HL-60/S4 treated with retinoic acid at 250 ng/mL for 4 days and 3 days (cell line): Measurements from ENCODE around the gene VRK1.
"Not testable (repeated sequence)": the region's sequence is repeated elsewhere in the genome, so short reads cannot be mapped to it uniquely, and the experiment has no call there.

Source experiments
- in situ Hi-C: fragments of 300-500 bp; cut with MboI; formaldehyde crosslinking; loops from 2 replicates; pipeline ENCODE4 v1.7.0; 2022; ENCODE audit warnings: low sequenced_read_pairs

Gene VRK1

DNA sequence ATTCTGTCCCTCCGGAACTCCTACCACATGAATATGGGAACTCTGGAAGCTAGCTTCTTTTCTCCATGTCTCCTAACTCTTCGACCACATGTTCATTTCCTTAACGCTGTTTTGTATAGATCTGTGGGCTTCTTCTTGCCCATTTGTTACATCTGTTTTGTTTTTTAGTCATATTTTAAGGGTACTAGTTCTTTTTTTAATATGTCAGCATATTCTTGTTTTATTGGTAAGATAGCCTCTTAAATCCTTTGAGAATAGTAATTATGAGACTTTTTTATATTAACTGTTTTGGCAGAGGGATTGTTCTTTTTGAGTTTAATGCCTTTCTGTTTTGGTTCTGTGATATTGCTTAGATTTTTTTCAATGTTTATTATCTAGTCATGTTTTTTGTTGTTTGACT is 70.5 kb downstream of the VRK1 start:
- in situ Hi-C loops: no loop called here

DNA sequence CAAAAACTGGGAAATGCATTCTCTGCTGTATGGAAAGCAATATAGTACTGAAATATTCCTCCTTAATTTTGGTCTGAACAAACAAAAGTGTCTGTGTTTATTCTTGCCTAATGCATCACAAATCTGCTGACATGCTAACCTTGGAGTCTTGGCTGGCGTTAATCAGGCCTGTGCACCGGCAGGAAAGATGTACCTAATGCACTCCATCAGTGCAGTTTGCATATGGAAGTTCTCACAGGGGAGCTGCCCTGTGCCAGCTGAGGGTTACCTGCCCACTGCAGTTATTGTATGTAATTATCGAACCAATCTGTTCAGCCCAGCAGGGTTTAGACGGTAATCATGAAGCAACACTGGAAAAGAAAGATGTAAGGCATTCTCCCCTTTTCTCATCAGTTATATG is 76.9 kb downstream of the VRK1 start:
- in situ Hi-C loops: no loop called here

DNA sequence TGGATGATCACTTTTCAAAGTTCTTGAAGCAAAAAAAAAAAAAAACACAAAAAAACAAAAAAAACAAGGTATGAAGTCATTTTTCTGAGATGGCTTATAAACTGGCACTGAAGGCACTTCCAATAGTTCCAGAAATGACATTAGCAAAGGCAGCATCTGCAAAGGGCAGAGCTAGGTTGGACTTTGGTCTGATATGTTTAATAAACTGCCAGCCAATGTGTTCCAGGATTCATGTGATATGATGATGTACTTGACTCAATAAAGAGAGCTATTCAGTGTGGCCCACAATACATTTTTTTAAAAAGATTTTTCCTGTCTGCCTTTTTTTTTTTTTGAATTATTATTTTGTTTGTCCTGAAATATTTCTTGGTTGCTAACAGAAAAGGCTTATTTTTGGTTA is 79.6 kb downstream of the VRK1 start:
- in situ Hi-C loops: no loop called here

DNA sequence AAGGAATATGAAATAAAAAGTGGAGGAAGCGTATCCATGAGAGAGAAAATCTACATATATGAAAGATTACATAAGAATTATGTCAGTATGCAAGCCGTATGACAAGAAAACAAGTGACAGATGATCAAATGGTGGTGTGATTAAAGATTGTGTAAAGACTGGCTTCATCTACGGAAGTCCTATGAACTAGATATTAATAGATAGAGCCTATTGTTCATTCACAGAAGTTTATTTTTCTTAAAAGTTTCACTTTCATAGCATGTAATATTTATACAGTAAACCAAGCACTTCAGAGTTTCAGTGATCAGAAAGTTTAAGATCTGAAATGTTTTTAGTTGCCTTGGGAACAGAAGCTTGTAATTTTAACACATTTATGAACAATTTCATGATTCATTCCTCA is 84.5 kb downstream of the VRK1 start:
- in situ Hi-C loops: no loop called here

DNA sequence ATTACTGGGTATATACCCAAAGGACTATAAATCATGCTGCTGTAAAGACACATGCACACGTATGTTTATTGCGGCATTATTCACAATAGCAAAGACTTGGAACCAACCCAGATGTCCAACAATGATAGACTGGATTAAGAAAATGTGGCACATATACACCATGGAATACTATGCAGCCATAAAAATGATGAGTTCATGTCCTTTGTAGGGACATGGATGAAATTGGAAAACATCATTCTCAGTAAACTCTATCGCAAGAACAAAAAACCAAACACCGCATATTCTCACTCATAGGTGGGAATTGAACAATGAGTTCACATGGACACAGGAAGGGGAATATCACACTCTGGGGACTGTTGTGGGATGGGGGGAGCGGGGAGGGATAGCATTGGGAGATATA is 86.8 kb downstream of the VRK1 start:
- in situ Hi-C loops: not testable (repeated sequence)

DNA sequence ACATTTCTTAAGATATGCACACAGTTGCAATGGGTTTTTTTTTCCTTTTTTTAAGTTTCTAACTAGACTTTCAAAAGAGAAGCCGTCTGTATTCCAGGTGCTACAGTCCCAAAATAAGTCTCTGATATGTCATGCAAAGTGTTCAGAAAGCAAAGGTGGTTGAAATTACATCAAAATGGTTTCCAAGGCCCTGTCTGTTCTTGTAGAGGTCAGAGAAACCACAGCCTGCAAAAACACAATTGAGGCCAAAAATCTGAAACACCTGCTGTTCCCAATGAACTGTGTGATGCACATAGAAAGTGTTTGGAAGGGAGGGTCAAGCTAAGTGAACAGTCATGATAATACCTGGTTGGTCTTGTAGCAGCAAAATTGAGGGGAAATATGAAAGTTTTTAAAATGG is 91.0 kb downstream of the VRK1 start:
- in situ Hi-C loops: no loop called here

DNA sequence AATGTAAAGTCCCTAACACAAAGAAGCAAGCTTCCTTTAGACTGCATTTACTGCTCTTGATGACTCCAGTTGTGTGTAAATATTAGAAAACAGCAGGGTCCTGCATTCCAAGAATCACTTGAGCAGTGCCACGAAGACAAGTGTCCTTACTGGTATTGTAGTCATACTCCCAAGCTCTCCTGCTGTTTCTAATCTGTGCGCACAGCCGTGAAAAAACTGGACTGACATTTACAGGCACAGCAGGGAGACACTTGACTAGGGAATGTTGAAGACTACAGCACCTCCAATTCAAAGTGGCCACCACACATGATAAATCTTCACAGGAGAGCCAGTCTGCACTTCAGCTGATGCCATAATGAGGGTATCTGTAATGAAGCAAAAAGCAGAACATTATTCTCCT is 91.4 kb downstream of the VRK1 start:
- in situ Hi-C loops: no loop called here

DNA sequence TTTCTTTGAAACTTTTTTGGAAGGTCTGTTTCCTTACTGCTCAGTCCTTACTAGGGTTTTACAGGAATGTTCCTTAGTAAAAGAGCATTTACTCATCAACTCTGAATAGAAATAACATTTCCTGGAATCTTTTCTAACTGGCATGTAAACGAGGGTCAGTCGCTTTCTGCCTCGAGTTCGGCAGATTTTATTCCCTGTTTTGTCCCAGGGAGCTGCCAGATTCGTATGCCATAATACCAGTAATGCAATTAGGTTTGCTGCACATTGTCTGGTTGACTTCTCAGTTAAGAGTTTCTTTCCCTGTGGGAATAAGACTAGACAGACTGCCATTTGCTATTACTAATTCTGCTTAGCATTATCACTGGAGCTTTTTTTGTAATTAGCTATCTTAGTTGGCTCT is 91.9 kb downstream of the VRK1 start:
- in situ Hi-C loops: no loop called here

DNA sequence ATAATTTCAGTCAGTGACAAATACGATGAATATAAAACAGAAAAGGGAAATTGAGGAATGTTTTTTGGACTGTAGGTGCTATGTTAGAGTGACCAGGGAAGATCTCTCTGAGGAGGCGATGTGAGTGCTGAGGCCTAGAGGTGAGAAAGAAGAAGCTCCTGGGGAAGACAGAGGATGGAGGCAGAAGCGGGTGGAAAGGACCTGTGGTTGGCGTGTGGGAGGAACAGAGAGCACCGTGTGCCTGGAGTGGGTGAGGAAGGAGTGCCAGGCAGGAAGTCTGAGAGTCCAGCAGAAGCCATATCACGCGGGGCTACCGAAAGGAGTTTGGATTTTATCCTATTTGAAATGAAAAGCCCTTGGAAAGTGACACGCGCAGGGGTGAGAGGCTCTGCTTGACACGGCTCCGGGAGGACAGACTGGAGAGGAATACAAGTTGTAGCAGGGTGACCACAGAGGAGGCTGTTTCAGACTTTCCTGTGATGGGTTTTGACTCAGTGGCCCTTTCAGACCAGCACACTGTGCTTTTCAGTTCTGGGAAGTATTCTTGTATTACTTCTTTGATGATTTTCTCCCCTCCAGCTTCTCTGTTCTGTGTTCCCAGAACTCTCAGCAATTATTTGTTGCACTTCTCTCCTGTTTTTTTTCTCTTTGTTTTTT is 96.9 kb downstream of the VRK1 start:
- in situ Hi-C loops: no loop called here

DNA sequence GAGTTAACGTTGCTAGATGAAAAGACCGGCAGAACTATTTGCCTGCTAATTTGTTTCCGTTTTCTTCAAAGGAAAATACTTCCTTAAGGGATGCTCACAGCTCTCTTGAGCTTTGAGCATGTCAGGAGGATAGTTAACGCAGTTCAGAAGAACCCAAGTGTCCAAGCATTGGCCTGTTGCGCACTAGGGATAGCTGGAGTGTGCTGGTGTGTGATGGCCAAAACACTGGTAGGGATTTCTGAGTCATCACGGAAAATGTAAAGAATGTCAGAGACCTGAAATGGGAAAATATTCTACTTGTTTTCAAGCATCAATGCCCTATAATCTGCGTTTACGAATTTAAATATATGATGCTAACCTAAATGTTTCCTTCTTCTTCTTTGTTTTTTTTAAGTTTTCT is 97.8 kb downstream of the VRK1 start:
- in situ Hi-C loops: no loop called here

DNA sequence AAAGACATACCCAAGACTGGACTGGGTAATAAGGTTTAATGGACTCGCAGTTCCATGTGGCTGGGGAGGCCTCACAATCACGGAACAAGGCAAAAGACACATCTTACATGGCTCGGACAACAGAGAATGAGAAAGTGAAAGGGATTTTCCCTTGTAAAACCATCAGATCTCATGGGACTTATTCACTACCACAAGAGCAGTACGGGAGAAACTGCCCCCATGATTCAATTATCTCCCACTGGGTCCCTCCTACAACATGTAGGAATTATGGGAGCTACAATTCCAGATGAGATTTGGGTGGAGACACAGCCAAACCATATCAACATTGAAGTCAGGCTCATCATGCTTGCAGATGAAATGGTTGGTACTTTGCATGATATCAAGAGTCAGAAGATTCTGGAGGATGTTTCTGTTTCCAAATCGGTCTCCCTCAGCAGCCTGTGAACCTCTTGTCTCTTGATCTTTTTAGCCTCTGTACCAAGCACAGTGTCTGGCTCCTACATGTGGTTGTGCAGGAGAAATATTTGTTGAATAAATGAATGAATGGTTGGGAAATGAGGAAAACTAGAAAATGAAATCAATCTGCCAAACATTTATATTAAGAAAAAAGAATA is 98.6 kb downstream of the VRK1 start:
- in situ Hi-C loops: no loop called here

DNA sequence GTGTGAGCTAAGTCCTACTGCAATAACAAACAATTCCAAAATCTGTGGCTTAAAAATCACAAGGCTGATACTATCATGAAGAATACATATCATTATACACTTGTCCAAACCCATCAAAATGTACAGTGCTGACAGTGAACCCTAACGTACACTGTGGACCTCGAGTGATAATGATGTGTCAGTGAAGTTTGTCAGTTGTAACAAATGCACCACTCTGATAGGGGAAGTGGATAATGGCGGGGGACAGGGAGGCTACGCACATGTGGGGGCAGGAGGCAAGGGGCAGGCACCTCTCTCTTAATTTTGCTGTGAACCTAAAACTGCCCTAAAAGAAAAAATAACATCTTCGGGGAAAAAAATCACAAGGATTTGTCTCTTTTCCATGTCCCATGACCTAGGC is 100.0 kb downstream of the VRK1 start:
- in situ Hi-C loops: no loop called here

DNA sequence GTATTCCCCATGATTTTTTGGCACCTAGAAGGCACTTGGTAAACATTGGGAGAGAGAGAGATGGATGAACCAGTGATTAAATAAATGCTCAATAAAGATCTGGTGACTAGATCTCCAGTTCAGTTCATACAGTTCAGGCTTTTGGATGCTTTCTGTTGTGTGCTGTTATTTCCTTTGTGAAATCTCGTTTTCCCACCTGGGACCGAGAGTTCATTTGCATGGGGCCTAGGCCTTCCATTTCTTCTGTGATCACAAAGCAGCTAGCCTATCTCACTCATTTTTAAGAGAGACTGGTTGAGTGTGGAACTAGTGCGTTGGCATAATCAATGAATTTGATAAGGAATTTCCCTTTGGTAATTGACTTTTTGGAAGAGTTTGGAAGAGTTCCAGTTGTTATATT is 104.0 kb downstream of the VRK1 start:
- in situ Hi-C loops: no loop called here

DNA sequence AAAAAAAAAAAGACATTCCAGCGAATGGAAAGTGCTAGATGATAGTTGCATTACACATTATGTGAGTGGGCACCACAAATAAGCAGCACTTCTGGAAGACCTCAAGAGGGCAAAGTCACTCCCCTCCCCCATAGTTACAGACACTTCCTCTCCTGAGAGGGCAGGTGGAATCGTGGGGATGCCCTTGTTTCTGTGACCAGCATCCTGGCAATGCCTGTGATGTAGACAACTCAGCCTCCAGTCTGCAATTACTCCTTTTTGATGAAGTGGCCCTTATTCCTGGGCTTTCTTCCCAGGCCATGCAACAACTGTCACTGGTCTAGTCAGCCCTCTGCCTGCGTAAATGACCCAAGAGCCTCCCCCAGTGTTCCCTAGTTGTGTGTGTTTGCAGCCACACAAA is 104.8 kb downstream of the VRK1 start:
- in situ Hi-C loops: no loop called here

DNA sequence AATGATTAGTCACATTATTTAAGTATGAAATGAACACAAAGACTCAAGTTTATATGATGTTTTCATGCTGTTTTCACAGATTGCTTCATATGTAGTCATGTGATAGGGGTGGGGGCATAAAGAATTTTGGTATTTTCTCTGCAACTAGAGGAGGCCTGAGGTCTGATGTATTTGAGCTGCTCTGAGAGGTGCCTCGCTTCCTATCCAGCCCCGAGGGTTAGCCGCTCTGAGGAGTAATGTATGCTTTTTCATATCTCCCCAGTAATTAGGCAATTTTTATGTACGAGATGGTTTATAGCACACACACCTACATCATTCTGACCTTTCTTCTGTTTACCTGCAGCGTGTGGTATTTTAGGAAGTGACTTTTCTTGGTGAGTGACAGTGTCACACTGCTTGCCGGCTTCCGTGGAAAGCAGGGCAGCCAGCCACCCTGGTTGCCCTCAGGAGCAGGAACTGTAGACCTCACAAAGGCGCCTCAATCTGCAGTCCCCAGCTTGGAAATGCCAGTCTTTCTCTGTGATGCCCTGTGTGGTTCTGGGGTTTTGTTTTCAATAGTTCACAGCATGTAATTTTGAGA is 106.4 kb downstream of the VRK1 start:
- in situ Hi-C loops: no loop called here

DNA sequence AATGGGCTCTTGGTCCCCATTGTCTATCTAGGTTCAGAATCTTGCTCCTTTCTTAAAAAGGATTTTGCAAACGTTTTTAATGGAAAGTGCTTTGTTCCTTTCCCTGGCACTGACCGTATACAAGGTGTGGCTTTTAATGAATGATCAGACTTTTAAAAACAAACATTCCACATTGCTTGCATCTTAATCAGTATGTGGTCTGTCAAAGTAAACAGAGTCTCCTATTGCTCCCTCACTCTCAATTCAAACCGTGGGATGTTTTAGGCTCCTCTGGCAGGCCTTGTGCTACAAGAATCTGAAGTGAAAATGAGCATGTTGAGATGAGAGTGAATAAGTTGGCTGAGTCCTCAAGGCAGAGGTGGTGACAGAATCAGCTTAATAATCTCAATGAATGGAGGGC is 107.0 kb downstream of the VRK1 start:
- in situ Hi-C loops: no loop called here

DNA sequence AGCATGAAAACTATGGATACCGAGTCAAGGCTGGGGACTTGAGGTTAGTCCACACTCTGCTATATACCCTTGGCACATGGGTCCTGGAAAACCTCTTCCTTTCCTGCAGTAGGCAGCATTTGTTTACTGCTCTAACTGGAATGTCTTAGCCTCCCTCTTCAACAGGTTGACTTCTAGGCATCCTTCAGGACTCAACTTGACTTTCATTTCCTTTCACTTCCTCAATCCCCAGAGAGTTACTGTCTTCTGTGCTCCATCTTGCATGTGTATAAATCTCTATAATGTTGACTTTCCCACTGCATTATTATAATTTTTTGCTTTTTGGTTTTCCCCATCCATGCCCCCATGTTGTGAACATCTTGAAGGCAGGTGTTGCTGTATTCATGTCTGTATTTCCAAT is 107.9 kb downstream of the VRK1 start:
- in situ Hi-C loops: no loop called here

DNA sequence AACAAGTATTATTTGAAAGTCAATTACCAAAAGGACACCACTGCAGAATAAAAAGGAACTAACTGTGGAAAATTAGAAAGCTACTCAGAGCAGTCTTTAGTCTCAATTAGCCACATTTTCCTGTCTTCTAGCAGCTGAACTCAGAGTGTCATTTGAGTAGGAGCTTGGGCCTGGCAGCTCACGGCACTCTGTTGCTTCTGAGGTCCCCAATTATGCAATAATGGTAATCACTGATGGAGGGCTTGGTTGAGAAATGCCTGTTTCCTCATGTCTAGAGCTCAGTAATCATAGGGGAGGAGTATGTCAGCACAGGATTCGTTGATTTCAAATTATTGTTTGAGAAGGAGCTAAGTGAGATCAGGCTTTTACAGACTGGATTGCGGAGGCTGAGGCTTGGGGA is 108.6 kb downstream of the VRK1 start:
- in situ Hi-C loops: no loop called here

DNA sequence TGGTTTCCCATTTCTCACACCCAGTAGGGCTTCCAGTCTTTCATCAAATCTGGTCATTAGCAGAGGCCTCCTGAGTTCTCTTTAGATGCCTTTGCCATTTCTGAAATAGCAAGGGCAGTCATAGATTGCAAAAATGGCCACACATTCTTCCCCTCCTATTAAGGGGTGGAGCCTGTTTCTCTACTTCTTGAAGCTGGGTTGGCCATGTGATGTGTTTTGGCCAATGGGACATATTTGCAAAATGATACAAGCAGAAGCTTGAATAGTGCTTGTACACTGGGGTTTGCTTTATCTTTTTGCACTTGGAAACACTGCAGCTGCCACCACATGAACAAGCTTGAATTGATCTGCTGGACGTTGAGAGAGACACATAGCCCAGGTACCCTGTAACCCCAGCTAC is 109.3 kb downstream of the VRK1 start:
- in situ Hi-C loops: no loop called here

DNA sequence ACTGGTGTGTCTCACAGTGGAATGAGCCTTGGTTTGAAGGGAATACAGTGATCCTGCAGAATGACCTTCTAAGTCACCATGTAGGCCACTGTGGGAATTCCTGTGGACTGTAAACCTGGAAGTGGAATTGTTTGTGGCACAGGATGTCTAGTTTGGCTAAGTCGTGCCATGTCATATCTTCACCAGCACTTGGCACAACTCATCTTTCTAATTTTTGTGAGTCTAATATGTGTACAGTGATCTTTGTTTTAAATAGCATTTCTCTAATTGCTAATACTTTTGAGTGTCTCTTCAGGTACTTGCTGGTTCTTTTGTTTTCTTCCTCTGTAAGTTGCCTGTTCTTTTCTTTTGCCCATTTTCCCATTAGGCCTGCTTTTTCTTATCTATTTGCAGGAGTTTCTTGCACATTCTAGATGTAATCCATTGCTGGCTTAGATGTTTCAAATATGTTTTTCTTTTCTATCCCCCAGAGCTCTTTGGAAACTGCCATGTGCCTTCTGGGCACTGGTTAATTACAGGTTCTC is 112.7 kb downstream of the VRK1 start:
- in situ Hi-C loops: no loop called here

DNA sequence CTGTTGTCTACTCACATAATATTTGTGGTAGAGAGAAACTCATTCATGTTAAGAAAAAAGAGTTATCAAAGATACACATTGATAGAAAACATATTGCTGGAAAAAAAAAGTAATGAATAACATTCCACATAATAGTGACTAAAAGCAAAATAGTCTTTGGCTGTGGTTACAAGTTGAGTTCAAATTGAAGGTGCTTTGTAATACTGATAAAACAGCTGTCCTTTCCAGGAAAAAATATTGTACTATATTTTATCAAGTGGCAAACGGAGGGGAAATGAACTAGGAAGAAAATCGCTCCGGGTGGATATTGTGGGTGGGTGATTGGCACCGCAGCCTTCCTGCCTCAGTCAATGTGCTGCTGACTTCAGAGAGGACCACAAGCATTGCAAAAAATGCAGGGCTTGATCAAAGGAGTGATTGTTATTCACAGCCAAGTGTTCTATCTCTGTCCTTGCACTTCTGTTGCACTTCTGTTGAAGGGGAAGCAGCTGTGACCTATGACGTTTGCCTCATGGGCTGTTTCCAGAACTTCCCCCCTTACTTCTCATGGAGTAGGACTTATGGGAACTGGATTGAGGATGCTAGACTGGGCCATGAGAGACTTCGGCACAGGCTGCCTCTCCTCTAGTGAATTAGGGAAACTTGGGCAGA is 114.4 kb downstream of the VRK1 start:
- in situ Hi-C loops: no loop called here

DNA sequence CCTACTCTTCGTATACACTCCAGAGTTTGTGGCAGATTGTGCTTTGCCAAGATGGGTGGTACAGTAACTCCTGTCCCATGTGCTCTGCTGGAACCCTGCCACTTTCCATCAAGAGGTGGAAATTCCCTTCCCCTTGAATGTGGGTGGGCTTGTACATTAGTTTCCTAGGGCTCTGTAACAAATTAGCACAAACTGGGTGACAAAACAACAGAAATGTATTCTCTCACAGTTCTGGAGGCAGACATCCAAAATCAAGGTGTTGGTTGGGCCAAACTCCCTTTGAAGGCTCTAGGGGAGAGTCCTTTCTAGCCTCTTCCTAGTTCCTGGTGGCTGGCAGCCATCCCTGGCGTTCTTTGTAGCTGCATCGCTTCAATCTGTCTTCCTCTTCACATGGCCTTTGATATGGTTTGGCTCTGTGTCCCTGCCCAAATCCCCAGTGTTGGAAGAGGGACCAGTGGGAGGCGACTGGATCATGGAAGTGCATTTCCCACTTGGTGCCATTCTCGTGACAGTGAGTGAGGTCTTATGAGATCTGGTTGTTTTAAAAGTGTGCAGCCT is 117.5 kb downstream of the VRK1 start:
- in situ Hi-C loops: no loop called here
